ENCODE results near the gene SPNS1. TPM values are rescaled to one million over a fixed set of nuclear protein-coding genes. Genes with fewer than 3 reads are reported as not detected.

Gene SPNS1
- total and polyA plus RNA-seq, 2 of the 8 experiments (the other 6 are each of a cell fraction or from before 2014, with no cell fraction given), result 48.8 to 66.9 TPM

- Histone ChIP-seq H3K14ac (ENCODE audit: insufficient read length) (no peak overlapping the region), H3K18ac (ENCODE audit: extremely low read depth, low read length) (no peak overlapping the region), H2BK20ac (ENCODE audit: low read length) (no peak overlapping the region), H3K9me3 (ENCODE audit: insufficient read depth in 2 of 2, low read depth in 1 of 2, low read length in 1 of 2) (no peaks in the 10 kb centered on the region), H2BK12ac (ENCODE audit: low read depth, low read length) (no peak overlapping the region), H3K9ac (replicated peaks in 1 of 4; ENCODE audit: extremely low read depth in 1 of 4, low read depth in 3 of 4, low read length in 3 of 4) (no peak overlapping the region), H2AK5ac (ENCODE audit: low read depth, low read length) (no peak overlapping the region), H3K23ac (ENCODE audit: insufficient read length) (no peak overlapping the region), H3K27ac (ENCODE audit: low read depth, low read length) (no peak overlapping the region), H2BK120ac (replicated peaks; ENCODE audit: low read depth, low read length) (no peak overlapping the region), H3K27me3 (replicated peaks in 1 of 4; ENCODE audit: control insufficient read depth in 3 of 4, extremely low read depth in 1 of 4, insufficient read depth in 3 of 4, low read length in 3 of 4) (no peaks in the 10 kb centered on the region), H4K91ac (replicated peaks; ENCODE audit: insufficient read length, low read length) (no peak overlapping the region), H2AFZ (ENCODE audit: low read length) (no peak overlapping the region), H2BK15ac (ENCODE audit: low read length) (no peak overlapping the region), H3K79me1 (ENCODE audit: low read depth, low read length) (no peaks in the 10 kb centered on the region), H3K23me2 (ENCODE audit: low read depth, low read length) (peaks cover 2% of the 10 kb centered on the region; the same call in 1 of the 2 replicates), H4K8ac (ENCODE audit: extremely low read depth, insufficient read depth, low read length) (no peak overlapping the region), H2BK5ac (ENCODE audit: low read depth, low read length) (no peak overlapping the region), H3K4me3 (ENCODE audit: extremely low read depth in 1 of 4, insufficient read depth in 2 of 4, low read depth in 3 of 4, low read length in 4 of 4) (no peak overlapping the region), H3K4me1 (replicated peaks in 1 of 4; ENCODE audit: control insufficient read depth in 3 of 4, insufficient read depth in 4 of 4, low read length in 3 of 4) (no peaks in the 10 kb centered on the region; a peak in 1 of 7 replicates), H3K56ac (replicated peaks; ENCODE audit: insufficient read length, low read depth, low read length) (no peak overlapping the region), H4K5ac (ENCODE audit: insufficient read length, low read depth, low read length) (no peak overlapping the region), H3K36me3 (ENCODE audit: control insufficient read depth in 2 of 4, insufficient read depth in 4 of 4, low read length in 3 of 4) (no peaks in the 10 kb centered on the region), H3K4me2 (ENCODE audit: insufficient read depth in 1 of 2, low read depth in 2 of 2, low read length in 2 of 2) (no peak overlapping the region), H4K20me1 (replicated peaks in 1 of 2; ENCODE audit: control insufficient read depth in 1 of 2, insufficient read depth in 2 of 2, low read length in 2 of 2) (no peaks in the 10 kb centered on the region), H3K79me2 (ENCODE audit: control insufficient read depth in 1 of 2, insufficient read depth in 2 of 2, low read length in 2 of 2) (no peaks in the 10 kb centered on the region), H3K4ac (replicated peaks; ENCODE audit: insufficient read length, low read depth, low read length) (no peak overlapping the region)
- POLR2A ChIA-PET (ENCODE audit: partially characterized antibody), result interaction anchor here (0.8 to 2.2 kb wide), 5 partner anchors 9 to 69 kb away, joined by 3 to 12 read pairs (median 4); partner anchors contain the start of genes NFATC2IP, RABEP2 and SPNS1
- FAIRE-seq (no peak), DNase-seq (ENCODE audit: low read depth in 1 of 2, low spot score in 2 of 2) (no peak)
- CTCF ChIA-PET (ENCODE audit: partially characterized antibody), result interaction anchor here (0.6 to 3.6 kb wide), 7 partner anchors 9 to 62 kb away, joined by 3 to 32 read pairs (median 3); no protein-coding TSS in a partner anchor
- WGBS, 2 experiments (ENCODE audit: extremely low coverage in 1 of 2, insufficient coverage in 1 of 2, insufficient read length in 1 of 2, insufficient replicate concordance in 2 of 2, low coverage in 1 of 2, low lambda C conversion rate in 2 of 2, missing lambda C conversion rate in 1 of 2), result 88% methylated on average over 16 of the region's 20 CpGs; no CpG with 5 or more reads in 1 of the 2 experiments
- TF ChIP-seq KDM1A (IDR thresholded peaks at IDR 0.05; ENCODE audit: borderline replicate concordance, low read length), result no peak
- TF ChIP-seq SUZ12 (IDR thresholded peaks at IDR 0.05; ENCODE audit: low read length), result no peak
- no peak for TF ChIP-seq POLR2A (IDR thresholded peaks at IDR 0.05; ENCODE audit: control extremely low read depth in 1 of 2, low read depth in 2 of 2, low read length in 2 of 2)
- TF ChIP-seq POU5F1 (IDR thresholded peaks at IDR 0.05; ENCODE audit: low read depth, low read length), result no peak
- TF ChIP-seq E2F6 (IDR thresholded peaks at IDR 0.05), result no peak
- TF ChIP-seq CHD1 (IDR thresholded peaks at IDR 0.05; ENCODE audit: low read depth, low read length), result no peak
- no peak for TF ChIP-seq EP300 (IDR thresholded peaks at IDR 0.05; ENCODE audit: borderline replicate concordance in 1 of 2, low read depth in 2 of 2, low read length in 2 of 2)
- no peak for TF ChIP-seq CBX5 (IDR thresholded peaks at IDR 0.05; ENCODE audit: low read depth, low read length)
- no peak for TF ChIP-seq MAFK (IDR thresholded peaks at IDR 0.05; ENCODE audit: low read depth, low read length)
- no peak for TF ChIP-seq RXRA (IDR thresholded peaks at IDR 0.05; ENCODE audit: insufficient read depth, low read depth, low read length)
- no peak for TF ChIP-seq HDAC2 (IDR thresholded peaks at IDR 0.05; ENCODE audit: borderline replicate concordance in 1 of 2, low read depth in 2 of 2, low read length in 2 of 2)
Observed at GRCh38 chr16:28932339-28933141, 42.0 kb upstream of the SPNS1 start.

Measured in H1 (cell line).